Heart right ventricle (tissue), 16 donors: Measurements from ENCODE around the gene RELT. TPM values are rescaled to one million over a fixed set of nuclear protein-coding genes. Genes with fewer than 3 reads are reported as not detected.
A peak's percentile ranks its signal among the peaks of the same experiment; 100 is the strongest.

ENCODE experiments used
- ATAC-seq, 8 donors: fragments of 200-7000 bp; cut with Tn5 transposase; one replicate each; pipeline ENCODE4 v1.9.1; 2020; ENCODE audit warnings: mild to moderate bottlenecking in 8 of 8, moderate library complexity in 8 of 8, moderate number of reproducible peaks in 1 of 8
- DNase-seq, 2 donors: peaks; one replicate each; pipeline ENCODE4 v3.0.0-alpha.2; 2020
- H3K27ac ChIP-seq, 10 donors: fragments of 200-600 bp; sonication (generic) in 2 of 10; one replicate each; pipeline versions ENCODE4 v1.5.0 to v1.8.0; 2020 to 2022; ENCODE audit warnings: mild to moderate bottlenecking in 3 of 10
- H3K27me3 ChIP-seq, 7 donors: fragments of 200-600 bp; one replicate each; pipeline ENCODE4 v1.8.0; 2021 to 2022; ENCODE audit warnings: mild to moderate bottlenecking in 2 of 7
- H3K36me3 ChIP-seq, 9 donors: fragments of 200-600 bp; sonication (generic) in 1 of 9; one replicate each; pipeline versions ENCODE4 v1.5.0 to v1.8.0; 2020 to 2022; ENCODE audit warnings: mild to moderate bottlenecking in 2 of 9
- H3K4me1 ChIP-seq, 9 donors: fragments of 200-600 bp; sonication (generic) in 1 of 9; one replicate each; pipeline versions ENCODE4 v1.5.0 to v1.8.0; 2020 to 2022; ENCODE audit warnings: mild to moderate bottlenecking in 4 of 9
- H3K4me3 ChIP-seq, 10 donors: fragments of 200-600 bp; sonication (generic) in 2 of 10; one replicate each; pipeline versions ENCODE4 v1.5.0 to v1.8.0; 2020 to 2022; ENCODE audit warnings: mild to moderate bottlenecking in 7 of 10, moderate library complexity in 2 of 10
- H3K9me3 ChIP-seq, 11 donors: fragments of 200-600 bp in 10 of 11; sonication (generic) in 2 of 11; one replicate each; pipeline versions ENCODE4 v1.5.0 to v1.8.0; 2013 to 2022; ENCODE audit warnings: mild to moderate bottlenecking in 2 of 11, control low read depth in 1 of 11, moderate library complexity in 1 of 11
- CTCF ChIP-seq, 9 donors: fragments of 200-600 bp; sonication (generic) in 2 of 9; IDR thresholded peaks; one replicate each; pipeline versions ENCODE4 v1.5.0 to v1.8.0; 2021 to 2022; ENCODE audit warnings: antibody characterized with exemption in 9 of 9, mild to moderate bottlenecking in 5 of 9, moderate library complexity in 1 of 9
- WGBS, 2 donors: extraction: QIAGEN DNeasy Blood & Tissue Kit; methylation state at CpG; one replicate each; pipeline ENCODE4 v1.1.7; 2013; ENCODE audit warnings: inconsistent platforms in 1 of 2; 5-methylcytosine and 5-hydroxymethylcytosine counted together
- intact Hi-C, 10 donors: fragments of 100-400 bp; cut with DNase I; formaldehyde crosslinking; loops; one replicate each; pipeline versions ENCODE4 v1.11.1 to v1.14.2; 2022
- polyA plus RNA-seq, 2 donors: library from polyadenylated mRNA; stranded (reverse); fragments of 200-250 nt; gene quantifications; one replicate each; pipeline ENCODE4 v1.2.3, GENCODE V29; 2013
- total RNA-seq, 10 donors: library from RNA; stranded (reverse); fragmentation: NEBNext Ultra II Directional in 3 of 10; extraction: Animal tissue kit (Norgen Biotek cat#: 25700) in 3 of 10; gene quantifications; one replicate each; pipeline versions ENCODE4 v1.2.1 to v1.2.4, GENCODE V29; 2021 to 2023
- donor health status: Arrhythmogenic right ventricular cardiomyopathy.
- donor health status: ischemic (EF 13 %, LVEDD 7.1; RV severe dilation, severe dysfunction).
- donor health status: healthy with polysubstance abuse.
- donor health status: DM: no; HTN: yes; CAD: no.
- donor health status: DM: no; HTN: no; CAD: no.
- donor health status: ischemic (EF 25% LVEDD 6.9; RV normal size, moderate dysfunction).
- donor health status: ischemic (EF 25% LVEDD 5.7; RV mildly dilated, moderate dysfunction).
- donor health status: healthy.
- donor health status: DM: yes; HTN: yes; CAD: no.
- donor health status: Ischemic cardiomyopathy.
- donor health status: ischemic (EF 35%, LVEDD 5.7; RV mildly dilated, moderate dysfunction).
- donor health status: nonischemic (EF 11% LVEDD 7.7; RV severe dilation, severe dysfunction).
- donor health status: DM: yes; HTN: yes; CAD: no.
- donor health status: PGD.
- donor health status: ischemic (EF 29% LVEDD 5.4; RV normal size, mild dysfunction).
- donor health status: nonischemic (EF 23%, LVEDD 6.1; RV moderate dilation, normal function).

Gene RELT
- total and polyA plus RNA-seq, 12 donors, result 1.0 to 9.2 (median 2.7) TPM

GRCh38 chr11:73390601-73391565 is 14.7 kb downstream of the RELT start:
- H3K4me3 ChIP-seq, result no peak overlapping the region
- no peak for ATAC-seq
- no peak for DNase-seq
- WGBS, 2 donors, result 91 to 96% methylated on average over 12 of the region's 12 CpGs
- H3K27me3 ChIP-seq, result no peaks in the 10 kb centered on the region
- no peak for TF ChIP-seq CTCF (IDR thresholded peaks at IDR 0.05)
- peaks cover 0 to 69% (median 0%) of the 10 kb centered on the region in 9 donors for H3K36me3 ChIP-seq
- peaks cover 10 to 63% (median 21%) of the 10 kb centered on the region in 9 donors for H3K4me1 ChIP-seq
- intact Hi-C loops, result loop anchor here in 8 of 10 donors (5.0 to 10.0 kb wide), 6 partner anchors 39 to 96 kb away; partner anchors contain the start of gene ARHGEF17 (in 3 of the 8)
- peak overlapping the region in 1 of 10 donors; percentile 44 for H3K27ac ChIP-seq
- H3K9me3 ChIP-seq, result no peaks in the 10 kb centered on the region

GRCh38 chr11:73391665-73392064 is 15.5 kb downstream of the RELT start:
- 94 to 98% methylated on average over 10 of the region's 10 CpGs for WGBS, 2 donors
- intact Hi-C loops, result loop anchor here in 9 of 10 donors (2.0 to 10.0 kb wide), 8 partner anchors 39 to 97 kb away; partner anchors contain the start of gene ARHGEF17 (in 3 of the 9)

GRCh38 chr11:73392108-73393010 is 16.2 kb downstream of the RELT start:
- no peak for ATAC-seq
- TF ChIP-seq CTCF (IDR thresholded peaks at IDR 0.05), result no peak
- intact Hi-C loops, result loop anchor here (1.0 to 10.0 kb wide), 10 partner anchors 40 to 98 kb away; partner anchors contain the start of gene ARHGEF17 (in 3 of the 10)
- peaks cover 0 to 84% (median 0%) of the 10 kb centered on the region in 9 donors for H3K36me3 ChIP-seq
- no peak for DNase-seq
- peaks cover 10 to 60% (median 21%) of the 10 kb centered on the region in 9 donors for H3K4me1 ChIP-seq
- H3K9me3 ChIP-seq, result no peaks in the 10 kb centered on the region
- 95% methylated on average over 30 to 31 of the region's 31 CpGs for WGBS, 2 donors
- H3K4me3 ChIP-seq, result no peak overlapping the region
- no peaks in the 10 kb centered on the region for H3K27me3 ChIP-seq
- peak overlapping the region in 1 of 10 donors; percentile 58 for H3K27ac ChIP-seq

More at GRCh38 chr11:73391665-73392064, 15.5 kb downstream of the RELT start:
- peaks cover 10 to 56% (median 21%) of the 10 kb centered on the region in 9 donors for H3K4me1 ChIP-seq
- H3K4me3 ChIP-seq, result no peak overlapping the region
- TF ChIP-seq CTCF (IDR thresholded peaks at IDR 0.05), result no peak
- no peak overlapping the region for H3K27ac ChIP-seq
- H3K9me3 ChIP-seq, result no peaks in the 10 kb centered on the region
- H3K27me3 ChIP-seq, result no peaks in the 10 kb centered on the region
- no peak for ATAC-seq
- peaks cover 0 to 77% (median 0%) of the 10 kb centered on the region in 9 donors for H3K36me3 ChIP-seq
- no peak for DNase-seq
